Kidney (tissue), 14 donors: ENCODE data around the gene KBTBD2. TPM values are rescaled to one million over a fixed set of nuclear protein-coding genes. Genes with fewer than 3 reads are reported as not detected.
"Not testable (repeated sequence)": the region's sequence is repeated elsewhere in the genome, so short reads cannot be mapped to it uniquely, and the experiment has no call there.

Experiments used
- DNase-seq, 5 donors: peaks; one replicate each; pipeline ENCODE4 v3.0.0-alpha.2; 2013 to 2020
- FAIRE-seq: peaks from 2 replicates; lab custom pipeline; 2012; peaks lifted over from hg19 to GRCh38; lab: Jason Lieb, UNC
- H3K27ac ChIP-seq, 2 donors: one replicate each; pipeline ENCODE4 v1.7.0; 2013; ENCODE audit warnings: low read depth in 2 of 2, low read length in 2 of 2, inconsistent platforms in 1 of 2
- H3K27me3 ChIP-seq: one replicate; pipeline ENCODE4 v1.7.1; 2013; ENCODE audit warnings: low read length, inconsistent platforms; ENCODE audit not compliant: control insufficient read depth, insufficient read depth
- H3K36me3 ChIP-seq, 3 donors: one replicate each; pipeline versions ENCODE4 v1.7.0 to v1.7.1; 2013; ENCODE audit warnings: low read length in 3 of 3, control low read depth in 1 of 3, inconsistent platforms in 1 of 3; ENCODE audit not compliant: insufficient read depth in 3 of 3, control insufficient read depth in 2 of 3
- H3K4me1 ChIP-seq, 3 donors: one replicate each; pipeline versions ENCODE4 v1.7.0 to v1.7.1; 2013; ENCODE audit warnings: low read length in 3 of 3, inconsistent platforms in 1 of 3, low read depth in 1 of 3; ENCODE audit not compliant: control insufficient read depth in 2 of 3, insufficient read depth in 2 of 3
- H3K4me3 ChIP-seq, 3 donors: one replicate each; pipeline versions ENCODE4 v1.7.0 to v1.8.1; 2013; ENCODE audit warnings: low read length in 3 of 3, control low read depth in 1 of 3, inconsistent platforms in 1 of 3
- H3K9ac ChIP-seq, 3 donors: one replicate each; pipeline versions ENCODE4 v1.7.0 to v1.7.1; 2013; ENCODE audit warnings: low read length in 3 of 3, control low read depth in 1 of 3, inconsistent platforms in 1 of 3
- H3K9me3 ChIP-seq, 3 donors: one replicate each; pipeline versions ENCODE4 v1.7.0 to v1.7.1; 2013; ENCODE audit warnings: low read length in 3 of 3, control low read depth in 1 of 3, inconsistent platforms in 1 of 3; ENCODE audit not compliant: control insufficient read depth in 2 of 3, insufficient read depth in 1 of 3
- CTCF ChIP-seq: IDR thresholded peaks from 3 replicates; pipeline ENCODE4 v1.5.1; 2012; ENCODE audit warnings: mild to moderate bottlenecking, moderate library complexity, borderline replicate concordance; ENCODE audit not compliant: insufficient read depth; ENCODE audit errors: extremely low read depth
- intact Hi-C: fragments of 100-400 bp; cut with DNase I; formaldehyde crosslinking; loops from one replicate; pipeline ENCODE4 v1.11.1; 2022
- polyA plus RNA-seq: library from polyadenylated mRNA; stranded (reverse); fragments of 350-450 nt; fragmentation: Illumina TruSeq; extraction: RNeasy Lipid Tissue Mini Kit (QIAGEN cat#74804); gene quantifications from one replicate; pipeline ENCODE4 v1.2.3, GENCODE V29; 2014; ENCODE audit warnings: low read depth, low replicate concordance; ENCODE audit not compliant: insufficient read depth
- total RNA-seq: library from RNA; stranded (reverse); fragmentation: NEBNext Ultra II Directional; extraction: Animal tissue kit (Norgen Biotek cat#: 25700); gene quantifications from one replicate; pipeline ENCODE4 v1.2.1, GENCODE V29; 2021
- donor health status: control.
- donor health status: control.
- donor health status: control.
- donor health status: control.
- donor health status: control.
- donor health status: DM: yes; HTN: yes; CAD: no.
- donor health status: Normal renal cell carcinoma (clear cell type).

Gene KBTBD2
- total and polyA plus RNA-seq, 2 donors from 2014 or later = 12.1 to 34.0 TPM

DNA sequence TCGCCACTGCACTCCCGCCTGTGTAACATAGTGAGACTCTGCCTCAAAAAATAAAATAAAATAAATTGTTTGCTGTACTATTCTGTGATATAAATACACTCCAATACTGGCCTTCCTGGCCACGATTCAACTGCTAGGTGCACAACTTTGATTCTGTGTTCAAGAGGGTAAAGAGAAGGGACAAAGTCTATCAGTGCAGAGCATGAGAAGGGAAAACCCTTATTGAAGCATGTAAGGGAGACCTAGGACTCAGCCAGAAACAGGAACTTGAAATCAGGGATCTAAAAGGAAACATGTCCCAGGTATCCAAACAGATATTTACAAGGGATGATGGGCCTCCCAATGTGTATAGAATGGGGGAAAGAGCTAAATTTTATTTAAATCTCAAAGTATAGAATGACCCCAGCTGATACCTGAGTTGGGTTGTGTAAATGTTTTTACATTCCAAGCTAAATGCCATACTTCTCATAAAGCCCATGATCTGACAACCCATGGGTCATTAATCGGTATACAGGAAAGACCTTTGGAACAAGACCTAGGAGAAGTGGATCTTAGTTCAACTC is 9.0 kb upstream of the KBTBD2 start:
- Histone ChIP-seq H3K36me3 (no peaks in the 10 kb centered on the region), H3K4me3 (no peak overlapping the region), H3K27me3 (no peaks in the 10 kb centered on the region), H3K9ac (no peak overlapping the region), H3K4me1 (peaks cover 0 to 5% (median 0%) of the 10 kb centered on the region in 3 donors), H3K9me3 (no peaks in the 10 kb centered on the region), H3K27ac (no peak overlapping the region)
- FAIRE-seq (no peak), DNase-seq (no peak)
- intact Hi-C loops = no loop called here
- no peak for TF ChIP-seq CTCF

- H3K9me3 ChIP-seq, H3K9ac ChIP-seq, H3K36me3 ChIP-seq, intact Hi-C loops, H3K4me1 ChIP-seq, FAIRE-seq, H3K27ac ChIP-seq, DNase-seq, H3K4me3 ChIP-seq, H3K27me3 ChIP-seq: not testable (repeated sequence)
Observed at GRCh38 chr7:32897376-32897775, 5.8 kb upstream of the KBTBD2 start.

- DNase-seq (peak in 1 of 5 donors; percentile 29), FAIRE-seq (no peak)
- Histone ChIP-seq H3K27me3 (no peaks in the 10 kb centered on the region), H3K4me3 (no peak overlapping the region), H3K36me3 (no peaks in the 10 kb centered on the region), H3K27ac (no peak overlapping the region), H3K4me1 (peaks cover 4 to 10% (median 6%) of the 10 kb centered on the region in 3 donors), H3K9ac (no peak overlapping the region), H3K9me3 (no peaks in the 10 kb centered on the region)
- no peak for TF ChIP-seq CTCF
- intact Hi-C loops = no loop called here
Observed at GRCh38 chr7:32896564-32897347, 5.2 kb upstream of the KBTBD2 start.

DNA sequence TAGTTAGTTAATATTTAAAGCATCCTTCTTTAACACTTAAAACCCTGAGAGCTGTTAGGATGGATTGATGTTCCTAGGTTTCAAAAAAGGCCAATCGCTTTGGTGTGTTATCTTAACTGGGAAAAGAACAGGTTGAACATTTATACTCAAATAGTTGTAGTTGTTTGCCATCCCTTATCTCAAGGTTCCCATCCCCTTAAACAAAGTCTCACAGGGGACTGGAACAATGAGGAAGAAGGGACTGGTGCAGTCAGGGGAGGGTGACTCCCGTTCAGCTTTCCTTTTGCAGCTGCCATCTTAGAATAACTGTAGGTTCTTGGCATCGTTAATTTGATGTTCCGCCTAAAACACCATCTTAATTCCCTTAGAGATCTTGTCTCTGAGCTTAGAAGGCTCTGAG is 2.6 kb upstream of the KBTBD2 start:
- DNase-seq = no peak
- Histone ChIP-seq H3K9me3 (no peaks in the 10 kb centered on the region), H3K4me3 (no peak overlapping the region), H3K9ac (no peak overlapping the region), H3K36me3 (no peaks in the 10 kb centered on the region), H3K4me1 (peaks cover 4 to 15% (median 6%) of the 10 kb centered on the region in 3 donors), H3K27me3 (no peaks in the 10 kb centered on the region), H3K27ac (no peak overlapping the region)
- no peak for TF ChIP-seq CTCF
- FAIRE-seq = no peak
- intact Hi-C loops = no loop called here
